ENCODE measurements around the gene CST1. TPM values are rescaled to one million over a fixed set of nuclear protein-coding genes. Genes with fewer than 3 reads are reported as not detected.
"Not testable (repeated sequence)": the region's sequence is repeated elsewhere in the genome, so short reads cannot be mapped to it uniquely, and the experiment has no call there.

CST1 gene
- total RNA-seq, 1 donor from 2014 or later = not detected

DNA sequence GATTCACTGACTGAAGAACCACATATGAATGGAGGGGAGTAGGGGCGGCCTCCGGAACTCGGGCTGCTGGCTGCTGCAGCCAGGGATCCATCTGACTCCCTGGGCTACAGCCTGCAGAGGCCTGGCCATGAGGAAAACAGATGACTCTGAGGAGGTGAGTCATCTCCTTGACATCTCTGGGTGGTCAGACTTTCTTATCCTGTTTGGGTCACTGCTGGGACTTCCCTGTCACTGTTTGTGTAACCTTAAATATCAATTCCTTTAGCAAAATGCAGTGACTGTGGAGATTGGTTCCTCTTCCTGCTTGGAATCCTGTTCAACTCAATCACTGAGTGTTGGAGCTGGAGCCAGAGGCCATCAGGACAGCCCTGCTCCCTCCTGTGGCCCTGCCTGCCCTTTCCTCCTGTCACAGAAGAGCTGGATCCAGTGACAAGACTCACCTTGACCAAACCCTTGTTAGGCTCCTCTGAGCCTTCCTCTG is 4.4 kb upstream of the CST1 start:
- peak; percentile 21 for DNase-seq (ENCODE audit: low read depth)

GRCh38 chr20:23754731-23755130 is 4.0 kb upstream of the CST1 start:
- no peak for DNase-seq (ENCODE audit: low read depth)

DNA sequence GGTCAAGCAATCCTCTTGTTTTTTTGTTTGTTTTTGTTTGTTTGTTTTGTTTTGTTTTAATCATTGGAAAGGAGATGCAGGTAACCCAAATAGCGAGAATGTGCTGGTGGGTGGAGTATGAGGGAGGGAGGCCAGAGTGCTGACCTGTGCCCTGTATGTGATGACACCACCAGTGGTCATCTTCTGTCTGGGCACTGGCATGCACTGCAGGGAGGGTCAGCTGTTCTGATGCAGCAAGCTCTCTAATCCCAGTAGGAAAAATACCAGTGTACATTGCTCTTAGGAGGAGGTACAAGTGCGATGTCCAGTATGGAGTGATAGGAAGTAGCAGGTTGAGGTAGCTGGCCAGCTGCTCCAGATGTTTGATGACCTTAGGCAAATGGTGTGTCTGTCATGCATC is 2.9 kb upstream of the CST1 start:
- no peak for DNase-seq (ENCODE audit: low read depth)

GRCh38 chr20:23753194-23753548 is 2.4 kb upstream of the CST1 start:
- DNase-seq (ENCODE audit: low read depth) = no peak

DNA sequence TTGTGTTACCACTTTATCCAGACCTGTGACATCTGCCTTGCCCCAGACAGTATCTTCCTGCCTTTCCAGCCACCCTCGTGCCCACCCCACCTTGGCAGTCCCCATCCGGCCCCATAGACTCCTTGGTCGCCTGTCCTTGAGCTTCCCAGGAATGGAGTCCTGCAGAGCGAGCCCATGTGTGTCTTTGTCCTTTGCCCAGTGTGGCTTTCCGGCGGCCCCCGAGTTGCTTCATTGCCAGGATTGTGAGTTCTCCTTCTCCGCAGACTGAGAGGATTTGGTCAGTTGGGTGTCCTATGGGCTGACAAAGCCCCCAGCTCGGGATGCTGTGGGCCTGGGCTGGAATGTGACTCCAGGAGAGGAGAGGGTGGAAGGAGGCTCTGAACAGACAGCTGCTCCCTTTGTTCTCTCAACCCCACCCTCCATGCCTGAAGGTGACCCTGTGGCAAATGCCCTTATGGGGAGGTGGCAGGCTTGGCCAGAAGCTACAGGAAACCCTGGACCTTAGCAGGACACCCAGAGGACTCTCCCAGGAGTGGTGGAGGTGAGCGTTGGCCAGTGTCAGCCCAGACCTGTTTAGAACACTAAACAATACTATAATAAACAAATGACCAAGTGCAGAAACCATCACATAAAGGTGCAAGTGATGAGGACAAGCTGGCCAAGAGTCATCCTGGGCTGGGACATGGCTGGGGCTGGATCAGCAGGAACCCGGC is 1.9 kb upstream of the CST1 start:
- DNase-seq (ENCODE audit: low read depth) = no peak

GRCh38 chr20:23752019-23752418 is 1.3 kb upstream of the CST1 start:
- no peak for DNase-seq (ENCODE audit: low read depth)

DNA sequence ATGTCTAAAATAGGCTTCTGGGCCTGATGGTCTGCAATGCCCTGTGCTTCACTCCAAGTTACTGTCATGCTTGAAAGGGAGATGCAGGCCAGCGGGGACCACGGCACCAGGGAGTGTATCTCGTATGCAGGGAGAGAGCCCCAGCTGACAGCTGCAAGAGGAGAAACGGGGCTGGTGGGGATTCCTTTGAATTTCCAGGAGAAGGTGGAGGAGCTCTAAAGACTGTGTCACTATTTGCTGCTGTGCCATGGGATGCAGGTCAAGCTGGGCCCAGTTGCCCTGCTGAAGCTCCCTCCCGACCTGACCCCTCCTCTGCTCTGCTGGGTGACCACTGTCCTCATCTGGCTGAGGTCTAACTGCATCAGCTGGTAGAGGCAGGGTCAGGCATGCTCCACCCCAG is 989 bp downstream of the CST1 start:
- DNase-seq (ENCODE audit: low read depth) = no peak

- not testable (repeated sequence) for DNase-seq (ENCODE audit: low read depth)
These were observed 1.8 kb downstream of the CST1 start for GRCh38 chr20:23748975-23749374.

- DNase-seq (ENCODE audit: low read depth) = not testable (repeated sequence)
These were observed 3.2 kb downstream of the CST1 start for GRCh38 chr20:23747551-23747950.

DNA sequence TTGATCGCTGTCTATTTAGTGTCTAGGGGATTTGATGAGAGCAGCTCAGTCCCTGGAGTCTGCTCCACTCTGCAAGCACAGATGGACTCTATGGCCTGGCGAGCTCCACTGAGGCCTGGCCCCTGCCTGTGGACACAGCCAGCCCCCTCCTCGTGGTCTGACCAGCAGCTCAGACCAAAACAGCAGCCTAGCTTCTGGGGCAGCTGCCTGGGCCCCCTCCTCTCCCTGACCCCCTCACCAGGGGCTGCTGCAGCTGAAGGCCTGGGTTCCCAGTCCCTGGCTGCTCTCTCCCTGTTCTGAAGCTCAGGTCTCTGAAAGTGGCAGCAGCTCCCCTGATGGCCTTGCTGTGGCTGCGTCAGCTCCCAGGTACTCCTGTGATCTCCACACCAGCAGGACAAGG is 3.6 kb downstream of the CST1 start:
- DNase-seq (ENCODE audit: low read depth) = not testable (repeated sequence)

DNA sequence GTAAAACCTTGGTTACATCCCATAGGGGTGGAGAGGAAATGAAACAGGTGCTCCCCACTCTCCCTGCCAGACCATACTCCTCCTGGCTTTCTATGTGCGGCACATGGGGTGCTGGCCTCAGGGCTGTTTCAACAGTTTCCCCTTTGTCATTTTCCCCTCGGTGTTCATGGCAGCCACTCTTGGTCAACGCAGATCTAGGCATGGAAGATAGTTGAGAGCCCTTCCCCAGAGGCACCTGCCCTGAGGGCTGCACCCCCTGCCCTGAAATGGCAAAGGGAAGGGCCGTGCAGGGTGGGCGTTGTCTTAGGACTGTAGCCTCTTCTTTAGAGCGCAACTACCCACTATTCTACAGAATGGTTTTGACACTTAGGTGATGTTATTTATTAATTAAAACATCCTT is 4.4 kb downstream of the CST1 start:
- no peak for DNase-seq (ENCODE audit: low read depth)

DNA sequence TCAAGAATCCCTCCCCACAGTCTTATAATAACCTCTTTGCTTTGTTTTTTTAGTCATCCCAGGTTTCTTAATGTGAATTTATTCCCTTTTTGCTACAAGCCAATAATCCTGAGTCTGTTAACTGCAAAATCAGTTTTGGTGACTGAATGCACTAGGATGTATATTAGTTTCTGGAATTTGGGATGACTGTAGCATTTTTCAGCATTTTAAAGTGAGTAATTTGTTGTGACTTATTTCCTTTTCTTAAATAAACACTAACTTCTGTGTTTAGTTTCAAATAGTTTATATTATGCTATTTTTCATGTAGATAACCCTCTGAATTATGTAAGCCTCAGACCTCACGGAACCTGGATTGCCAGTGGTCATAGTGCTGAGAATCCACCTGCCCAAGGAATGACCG is 5.5 kb downstream of the CST1 start:
- DNase-seq (ENCODE audit: low read depth) = no peak

- no peak for DNase-seq (ENCODE audit: low read depth)
These were observed 5.9 kb downstream of the CST1 start for GRCh38 chr20:23744817-23745216.

DNA sequence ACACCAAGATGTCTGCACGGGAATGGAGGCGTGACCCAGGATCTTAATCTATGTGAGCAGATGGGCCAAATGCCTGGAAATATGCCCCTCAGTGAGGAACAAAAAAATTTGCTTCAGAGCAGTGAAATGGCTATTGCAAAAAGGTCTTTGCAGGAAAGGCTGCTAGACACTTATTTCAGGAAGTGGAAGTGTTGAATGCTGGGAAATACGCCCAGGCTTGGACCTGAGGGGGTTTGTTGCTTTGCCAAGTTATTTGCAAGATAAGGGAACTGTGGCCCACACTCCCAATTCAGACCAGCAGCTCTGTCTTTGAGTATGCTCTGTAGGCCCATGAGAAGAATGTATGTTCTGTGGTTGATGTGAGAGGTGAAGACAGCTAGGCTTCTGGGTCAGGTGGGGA is 15.3 kb downstream of the CST1 start:
- not testable (repeated sequence) for DNase-seq (ENCODE audit: low read depth)

DNA sequence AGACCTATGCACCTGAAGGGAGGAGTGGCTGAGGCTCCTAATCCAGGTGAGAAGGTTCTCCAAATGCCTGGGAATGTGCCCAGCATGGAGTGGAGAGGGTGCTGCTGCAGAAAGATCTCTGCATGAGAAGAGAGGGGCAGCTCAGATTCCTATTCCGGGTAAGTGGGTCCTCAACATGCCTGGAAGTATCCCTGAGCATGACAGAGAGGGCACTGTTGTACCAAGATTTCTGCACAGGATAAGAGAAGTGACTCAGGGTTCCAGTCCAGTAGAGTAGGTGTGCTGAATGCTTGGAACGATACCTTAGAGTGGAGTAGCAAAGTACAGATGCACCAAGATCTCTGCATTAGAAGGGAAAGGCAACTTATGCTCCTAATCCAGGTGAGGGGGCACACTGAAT is 15.8 kb downstream of the CST1 start:
- not testable (repeated sequence) for DNase-seq (ENCODE audit: low read depth)

DNA sequence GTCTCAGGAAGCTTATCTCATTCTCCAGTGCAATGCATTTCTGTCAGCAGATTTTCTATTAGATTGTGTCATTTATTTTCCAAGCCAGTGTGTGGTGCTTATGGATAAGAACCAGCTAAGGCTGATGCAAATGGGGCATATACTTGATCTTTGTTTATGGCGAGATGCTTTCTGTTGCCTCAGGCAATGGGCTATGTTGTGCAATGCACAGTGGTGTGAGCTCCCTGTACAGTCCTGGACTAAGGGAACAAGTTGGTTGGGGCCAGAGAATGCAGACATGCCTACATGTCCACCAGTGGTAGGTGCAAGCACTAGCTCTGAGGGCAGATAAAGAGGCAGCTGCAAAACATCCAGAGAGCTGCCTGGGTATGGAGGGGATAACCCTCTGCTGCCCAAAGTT is 16.3 kb downstream of the CST1 start:
- DNase-seq (ENCODE audit: low read depth) = not testable (repeated sequence)

DNA sequence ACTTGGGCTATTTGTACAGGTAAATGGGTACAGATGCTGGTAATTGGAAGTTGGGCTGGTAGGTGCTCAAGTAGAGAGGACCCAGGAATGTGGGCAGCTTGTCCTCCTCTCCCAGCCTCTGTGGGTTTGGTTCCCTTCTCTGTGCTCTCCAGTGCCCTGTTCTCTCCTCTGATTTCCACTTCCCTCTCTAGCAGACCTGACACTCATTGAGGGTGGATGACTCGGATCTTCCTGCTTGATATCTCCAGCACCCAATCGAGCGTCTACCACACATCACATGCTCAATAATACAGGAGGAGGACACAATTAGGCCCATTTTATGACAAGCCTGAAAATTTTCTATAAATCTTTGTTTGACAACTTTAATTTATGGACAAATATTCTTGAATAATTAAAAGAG is 23.7 kb downstream of the CST1 start:
- no peak for DNase-seq (ENCODE audit: low read depth)

DNA sequence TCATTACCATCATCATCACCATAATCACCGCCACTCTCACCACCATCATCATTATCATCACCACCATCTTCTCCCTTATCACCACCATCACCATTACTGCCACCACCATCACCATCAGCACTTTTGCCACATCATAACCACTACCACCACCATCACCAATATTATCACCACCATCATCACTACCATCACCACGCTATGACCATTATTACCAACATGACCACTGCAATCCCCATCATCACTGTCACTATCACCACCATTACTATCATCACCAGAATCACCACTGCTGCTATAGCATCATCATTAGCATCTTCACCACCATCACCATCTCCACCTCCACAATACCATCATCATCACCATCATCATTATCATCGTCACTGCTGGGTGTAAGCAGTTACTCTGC is 25.6 kb downstream of the CST1 start:
- no peak for DNase-seq (ENCODE audit: low read depth)

DNA sequence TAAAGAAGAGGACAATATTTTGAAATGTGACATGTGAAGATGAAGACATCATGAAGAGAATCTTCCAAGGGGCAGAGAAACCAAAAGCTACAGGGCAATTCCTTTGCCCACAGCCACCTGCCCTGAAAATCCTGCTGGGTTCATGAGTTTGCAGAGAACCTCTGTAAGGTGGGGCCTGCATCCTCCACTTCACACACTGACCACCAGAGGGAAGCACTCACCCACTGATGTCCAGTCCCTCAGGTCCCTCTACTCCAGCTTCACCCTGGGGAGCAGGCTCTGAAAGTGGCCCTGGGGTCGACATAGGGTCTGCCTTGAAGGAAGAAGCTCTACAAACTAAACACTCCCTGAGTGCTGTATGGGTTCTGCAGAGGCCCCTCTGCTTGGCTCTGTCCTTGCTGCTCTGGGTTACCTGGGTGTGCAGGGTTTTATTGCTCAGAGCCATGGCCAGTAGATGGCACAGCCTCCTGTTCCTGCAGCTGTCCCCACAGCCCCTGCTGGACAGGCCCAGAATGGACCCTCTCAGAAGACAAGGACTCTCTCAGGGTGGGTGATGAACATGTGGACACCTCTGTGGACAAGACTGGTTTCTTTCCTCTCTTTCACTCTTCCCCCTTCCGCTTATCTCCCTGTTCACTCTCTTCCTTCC is 27.0 kb downstream of the CST1 start:
- not testable (repeated sequence) for DNase-seq (ENCODE audit: low read depth)

DNA sequence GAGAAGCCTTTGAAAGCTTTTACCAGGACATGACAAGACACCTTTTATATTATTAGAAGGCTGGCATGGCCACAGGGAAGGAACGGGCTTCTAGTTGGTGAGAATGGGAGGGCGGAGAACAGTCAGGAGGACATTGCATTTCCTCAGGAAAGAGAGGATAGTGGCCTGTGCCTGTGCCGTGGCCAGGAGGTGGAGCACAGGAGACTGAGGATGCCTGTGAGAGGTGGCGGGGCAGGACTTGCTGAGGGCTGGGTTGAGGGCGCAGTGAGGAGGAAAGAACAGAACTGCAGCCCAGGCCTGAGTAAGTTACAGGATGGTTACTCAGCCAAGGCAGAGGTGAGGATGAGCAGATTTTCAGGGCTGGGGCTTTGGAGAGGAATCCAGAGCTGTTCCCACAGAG is 27.9 kb downstream of the CST1 start:
- not testable (repeated sequence) for DNase-seq (ENCODE audit: low read depth)

GRCh38 chr20:23721962-23722361 is 28.8 kb downstream of the CST1 start:
- DNase-seq (ENCODE audit: low read depth) = no peak

DNA sequence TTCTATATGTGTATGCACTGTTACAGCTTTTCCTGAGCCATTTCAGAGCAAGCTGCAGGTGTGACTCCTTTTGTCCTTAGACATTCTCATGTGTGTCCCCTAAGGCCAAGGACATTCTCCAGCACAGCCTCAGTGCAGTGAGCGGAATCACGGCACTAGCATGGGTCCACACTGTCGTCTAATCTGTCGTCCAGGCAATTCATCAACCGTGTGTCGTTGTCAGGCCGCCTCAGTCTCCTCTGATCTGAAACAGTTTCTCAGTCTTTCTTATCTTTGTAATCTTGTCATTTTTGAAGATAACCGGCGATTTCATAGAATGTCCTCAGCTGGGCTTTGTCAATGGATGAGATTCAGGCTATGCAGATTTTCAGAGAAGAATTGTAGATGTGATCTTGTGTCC is 31.4 kb downstream of the CST1 start:
- DNase-seq (ENCODE audit: low read depth) = not testable (repeated sequence)

DNA sequence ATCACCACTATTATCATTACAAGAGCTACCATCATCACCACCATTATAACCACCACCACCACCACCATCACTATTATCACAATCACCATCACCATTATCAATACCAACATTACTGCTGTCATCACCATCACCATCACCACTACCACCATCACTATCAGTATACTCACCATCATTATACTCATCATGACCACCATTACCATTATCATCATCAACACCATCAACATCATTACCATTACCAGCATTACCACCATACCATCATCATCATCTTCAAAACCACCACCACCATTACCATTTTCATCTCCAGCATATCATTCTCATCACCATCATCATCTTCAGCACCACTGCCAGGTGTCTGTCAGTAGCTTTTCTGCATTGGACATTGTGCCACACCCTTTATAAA is 39.0 kb downstream of the CST1 start:
- not testable (repeated sequence) for DNase-seq (ENCODE audit: low read depth)

- no peak for DNase-seq (ENCODE audit: low read depth)
These were observed 40.0 kb downstream of the CST1 start for GRCh38 chr20:23710771-23711170.

All from renal cortical epithelial cell (primary cell).